Tibial nerve (tissue), 4 donors: ENCODE measurements around the gene STMP1. TPM values are rescaled to one million over a fixed set of nuclear protein-coding genes. Genes with fewer than 3 reads are reported as not detected.
"Not testable (repeated sequence)": the region's sequence is repeated elsewhere in the genome, so short reads cannot be mapped to it uniquely, and the experiment has no call there.

ENCODE experiments used
- DNase-seq, 2 donors: peaks; one replicate each; pipeline ENCODE4 v3.0.0-alpha.2; 2019; ENCODE audit warnings: low spot score in 2 of 2
- H3K27ac ChIP-seq, 4 donors: fragments of 200-600 bp; sonication (generic) in 3 of 4; one replicate each; pipeline ENCODE4 v1.5.1; 2017 to 2019; ENCODE audit warnings: mild to moderate bottlenecking in 1 of 4
- H3K27me3 ChIP-seq, 2 donors: fragments of 200-600 bp; sonication (generic) in 1 of 2; one replicate each; pipeline versions ENCODE4 v1.5.1 to v1.6.0; 2017 to 2019
- H3K36me3 ChIP-seq, 3 donors: fragments of 200-600 bp; sonication (generic); one replicate each; pipeline ENCODE4 v1.5.1; 2018 to 2019
- H3K4me1 ChIP-seq, 4 donors: fragments of 200-600 bp; sonication (generic) in 3 of 4; one replicate each; pipeline ENCODE4 v1.5.1; 2017 to 2019
- H3K4me3 ChIP-seq, 4 donors: fragments of 200-600 bp; sonication (generic) in 3 of 4; one replicate each; pipeline ENCODE4 v1.5.1; 2017 to 2019; ENCODE audit warnings: mild to moderate bottlenecking in 1 of 4, moderate library complexity in 1 of 4
- H3K9me3 ChIP-seq, 4 donors: fragments of 200-600 bp; sonication (generic) in 3 of 4; one replicate each; pipeline ENCODE4 v1.5.1; 2017 to 2019
- EP300 ChIP-seq, 2 donors: sonication (generic); formaldehyde crosslinking; IDR thresholded peaks; one replicate each; pipeline ENCODE4 v1.6.1; 2017; ENCODE audit warnings: antibody characterized with exemption in 2 of 2, mild to moderate bottlenecking in 1 of 2
- POLR2A ChIP-seq, 2 donors: fragments of 450-650 bp; IDR thresholded peaks; one replicate each; pipeline ENCODE4 v1.6.1; 2017; ENCODE audit warnings: antibody characterized with exemption in 2 of 2, mild to moderate bottlenecking in 2 of 2, moderate library complexity in 2 of 2
- WGBS, 2 donors: methylation state at CpG; one replicate each; pipeline ENCODE4 v1.1.5; 2018; 5-methylcytosine and 5-hydroxymethylcytosine counted together
- total RNA-seq, 4 donors: library from RNA; depleted of rRNA; stranded (reverse); fragments of >200 nt; gene quantifications; one replicate each; pipeline ENCODE4 v1.1.0, GENCODE V29; 2016
- TF ChIP-seq, protein P1 (sequence below), 5 experiments: fragments of 200-600 bp in 3 of 5; fragments of 450-650 bp in 2 of 5; sonication (generic) in 3 of 5; IDR thresholded peaks; one replicate each; pipeline ENCODE4 v1.5.1; 2016 to 2019; ENCODE audit warnings: antibody characterized with exemption in 5 of 5, mild to moderate bottlenecking in 3 of 5, moderate library complexity in 2 of 5

STMP1 gene
- total RNA-seq, 4 donors from 2014 or later: 17.1 to 23.9 (median 23.3) TPM

DNA sequence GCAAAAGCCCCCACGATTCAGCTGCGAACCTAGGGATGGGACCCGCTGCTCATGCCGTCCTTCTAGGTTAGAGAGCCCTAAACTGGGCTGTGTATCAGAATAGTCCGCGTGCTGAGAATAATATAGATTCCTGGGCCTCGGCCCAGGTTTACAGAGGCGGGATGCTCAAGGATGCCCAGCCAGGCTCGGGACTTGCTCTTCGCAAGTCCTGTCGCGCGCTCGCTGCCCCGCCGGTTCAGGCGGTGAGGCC, 266 bp upstream of the STMP1 start:
- 10 to 14% methylated on average over 7 to 8 of the region's 17 CpGs for WGBS, 2 donors
- no peaks in the 10 kb centered on the region for H3K9me3 ChIP-seq
- peak overlapping the region; percentile 80 to 95 (median 93) for H3K27ac ChIP-seq
- TF ChIP-seq EP300 (IDR thresholded peaks at IDR 0.05): no peak
- TF ChIP-seq, protein P1, sequence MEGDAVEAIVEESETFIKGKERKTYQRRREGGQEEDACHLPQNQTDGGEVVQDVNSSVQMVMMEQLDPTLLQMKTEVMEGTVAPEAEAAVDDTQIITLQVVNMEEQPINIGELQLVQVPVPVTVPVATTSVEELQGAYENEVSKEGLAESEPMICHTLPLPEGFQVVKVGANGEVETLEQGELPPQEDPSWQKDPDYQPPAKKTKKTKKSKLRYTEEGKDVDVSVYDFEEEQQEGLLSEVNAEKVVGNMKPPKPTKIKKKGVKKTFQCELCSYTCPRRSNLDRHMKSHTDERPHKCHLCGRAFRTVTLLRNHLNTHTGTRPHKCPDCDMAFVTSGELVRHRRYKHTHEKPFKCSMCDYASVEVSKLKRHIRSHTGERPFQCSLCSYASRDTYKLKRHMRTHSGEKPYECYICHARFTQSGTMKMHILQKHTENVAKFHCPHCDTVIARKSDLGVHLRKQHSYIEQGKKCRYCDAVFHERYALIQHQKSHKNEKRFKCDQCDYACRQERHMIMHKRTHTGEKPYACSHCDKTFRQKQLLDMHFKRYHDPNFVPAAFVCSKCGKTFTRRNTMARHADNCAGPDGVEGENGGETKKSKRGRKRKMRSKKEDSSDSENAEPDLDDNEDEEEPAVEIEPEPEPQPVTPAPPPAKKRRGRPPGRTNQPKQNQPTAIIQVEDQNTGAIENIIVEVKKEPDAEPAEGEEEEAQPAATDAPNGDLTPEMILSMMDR (IDR thresholded peaks at IDR 0.05): peak in 3 of 5 experiments; percentile 89 to 97 (median 96)
- no peak for TF ChIP-seq POLR2A (IDR thresholded peaks at IDR 0.05)
- DNase-seq: no peak
- H3K4me1 ChIP-seq: peaks cover 0 to 47% (median 14%) of the 10 kb centered on the region in 4 donors
- peaks cover 0 to 8% (median 0%) of the 10 kb centered on the region in 3 donors for H3K36me3 ChIP-seq
- no peaks in the 10 kb centered on the region for H3K27me3 ChIP-seq
- peak overlapping the region; percentile 62 to 95 (median 81) for H3K4me3 ChIP-seq

GRCh38 chr7:135664046-135664589, 1.8 kb downstream of the STMP1 start:
- 73 to 78% methylated on average over 3 of the region's 3 CpGs for WGBS, 2 donors
- peaks cover 0 to 8% (median 0%) of the 10 kb centered on the region in 3 donors for H3K36me3 ChIP-seq
- DNase-seq: no peak
- TF ChIP-seq POLR2A (IDR thresholded peaks at IDR 0.05): no peak
- TF ChIP-seq, protein P1 (IDR thresholded peaks at IDR 0.05): no peak
- TF ChIP-seq EP300 (IDR thresholded peaks at IDR 0.05): no peak
- peaks cover 0 to 49% (median 14%) of the 10 kb centered on the region in 4 donors for H3K4me1 ChIP-seq
- peak overlapping the region in 2 of 4 donors; percentile 94 to 95 for H3K27ac ChIP-seq
- H3K27me3 ChIP-seq: no peaks in the 10 kb centered on the region
- no peak overlapping the region for H3K4me3 ChIP-seq
- no peaks in the 10 kb centered on the region for H3K9me3 ChIP-seq

DNA sequence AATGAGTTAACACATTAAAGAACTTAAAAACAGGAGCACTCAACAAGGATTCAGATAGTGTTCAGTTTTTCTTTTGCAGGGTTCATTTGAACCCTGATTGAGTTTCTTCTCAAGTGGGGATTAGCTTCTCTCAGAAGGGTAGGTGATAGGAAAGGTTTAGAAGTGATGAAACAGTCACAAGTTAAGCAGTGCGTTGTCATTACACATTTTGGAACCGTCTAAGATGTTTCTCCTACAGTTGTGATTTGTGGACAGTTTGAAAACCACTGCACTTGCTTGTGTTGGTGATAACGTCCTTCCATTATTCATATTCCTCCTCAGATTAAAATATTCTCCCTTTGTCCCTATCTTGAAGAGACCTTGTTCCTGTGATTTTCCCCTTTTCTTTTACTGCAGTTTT, 2.7 kb downstream of the STMP1 start:
- TF ChIP-seq POLR2A (IDR thresholded peaks at IDR 0.05): no peak
- TF ChIP-seq, protein P1 (IDR thresholded peaks at IDR 0.05): no peak
- no peak for TF ChIP-seq EP300 (IDR thresholded peaks at IDR 0.05)
- WGBS, 2 donors: 60 to 69% methylated on average over 3 of the region's 3 CpGs
- peaks cover 0 to 53% (median 15%) of the 10 kb centered on the region in 4 donors for H3K4me1 ChIP-seq

GRCh38 chr7:135666156-135666555, 3.8 kb downstream of the STMP1 start:
- peaks cover 0 to 64% (median 16%) of the 10 kb centered on the region in 4 donors for H3K4me1 ChIP-seq
- no peaks in the 10 kb centered on the region for H3K9me3 ChIP-seq
- H3K27me3 ChIP-seq: no peaks in the 10 kb centered on the region
- WGBS, 2 donors: 90% methylated on average over 11 of the region's 11 CpGs
- no peak overlapping the region for H3K4me3 ChIP-seq
- TF ChIP-seq POLR2A (IDR thresholded peaks at IDR 0.05) (no peak), EP300 (IDR thresholded peaks at IDR 0.05) (no peak)
- TF ChIP-seq, protein P1 (IDR thresholded peaks at IDR 0.05): no peak
- peaks cover 0 to 8% (median 0%) of the 10 kb centered on the region in 3 donors for H3K36me3 ChIP-seq
- H3K27ac ChIP-seq: no peak overlapping the region
- DNase-seq: no peak

More for the DNA sequence above, 2.7 kb downstream of the STMP1 start:
- Histone ChIP-seq H3K9me3 (no peaks in the 10 kb centered on the region), H3K27ac (no peak overlapping the region), H3K36me3 (peaks cover 0 to 8% (median 0%) of the 10 kb centered on the region in 3 donors), H3K4me3 (no peak overlapping the region), H3K27me3 (no peaks in the 10 kb centered on the region)
- DNase-seq: no peak

DNA sequence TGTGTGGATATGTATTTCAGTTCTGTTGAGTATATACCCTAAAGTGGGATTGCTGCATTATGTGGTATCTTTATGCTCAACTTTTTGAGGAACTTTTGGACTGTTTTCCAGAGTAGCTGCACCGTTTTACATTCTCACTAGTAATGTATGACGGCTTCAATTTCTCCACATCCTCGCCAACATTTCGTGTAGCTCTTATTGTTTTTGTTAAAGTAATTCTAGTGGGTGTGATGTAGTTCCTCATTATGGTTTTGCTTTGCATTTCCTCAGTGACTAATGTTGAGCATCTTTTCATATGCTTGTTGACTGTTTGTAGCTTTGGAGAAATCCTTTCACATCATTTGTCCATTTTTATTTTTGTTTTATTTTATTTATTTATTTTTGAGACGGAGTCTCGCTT, 4.5 kb downstream of the STMP1 start:
- Histone ChIP-seq H3K9me3 (no peaks in the 10 kb centered on the region), H3K36me3 (peaks cover 0 to 8% (median 0%) of the 10 kb centered on the region in 3 donors), H3K27me3 (no peaks in the 10 kb centered on the region), H3K4me3 (no peak overlapping the region), H3K27ac (no peak overlapping the region), H3K4me1 (peaks cover 0 to 66% (median 16%) of the 10 kb centered on the region in 4 donors)
- TF ChIP-seq, protein P1 (IDR thresholded peaks at IDR 0.05): no peak
- no peak for TF ChIP-seq EP300 (IDR thresholded peaks at IDR 0.05)
- no peak for TF ChIP-seq POLR2A (IDR thresholded peaks at IDR 0.05)
- WGBS, 2 donors: 84 to 90% methylated on average over 6 of the region's 6 CpGs
- DNase-seq: no peak

DNA sequence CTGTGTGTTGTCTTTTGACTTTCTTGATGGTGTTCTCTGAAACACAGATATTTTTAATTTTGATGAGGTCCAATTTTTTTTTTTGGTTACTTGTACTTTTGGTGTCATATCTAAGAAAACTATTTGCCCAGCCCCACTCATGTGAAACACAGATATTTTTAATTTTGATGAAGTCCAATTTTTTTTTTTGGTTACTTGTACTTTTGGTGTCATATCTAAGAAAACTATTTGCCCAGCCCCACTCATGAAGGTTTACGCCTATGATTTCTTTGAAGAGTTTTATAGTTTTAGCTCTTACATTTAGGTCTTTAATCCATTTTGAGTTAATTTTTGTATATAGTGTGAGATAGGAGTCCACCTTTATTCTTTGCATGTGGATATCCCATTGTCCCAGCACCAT, 5.3 kb downstream of the STMP1 start:
- not testable (repeated sequence) for H3K4me3 ChIP-seq, DNase-seq, H3K27ac ChIP-seq, H3K27me3 ChIP-seq, H3K36me3 ChIP-seq, H3K9me3 ChIP-seq
- 95 to 98% methylated on average over 1 of the region's 1 CpG for WGBS, 2 donors
- peaks cover 0 to 72% (median 22%) of the 10 kb centered on the region in 4 donors for H3K4me1 ChIP-seq

- not testable (repeated sequence) for H3K27ac ChIP-seq, H3K36me3 ChIP-seq, H3K9me3 ChIP-seq, H3K4me3 ChIP-seq, DNase-seq, H3K27me3 ChIP-seq
- H3K4me1 ChIP-seq: peaks cover 0 to 72% (median 17%) of the 10 kb centered on the region in 4 donors
- WGBS, 2 donors: 59 to 62% methylated on average over 6 of the region's 6 CpGs
Observed at GRCh38 chr7:135668852-135669395, 6.6 kb downstream of the STMP1 start.
